AG08395 (cell line): ENCODE data around the gene PTN.
"Not testable (repeated sequence)": the region's sequence is repeated elsewhere in the genome, so short reads cannot be mapped to it uniquely, and the experiment has no call there.

ENCODE experiments used
- DNase-seq: peaks from one replicate; pipeline ENCODE4 v3.0.0; 2012; ENCODE audit warnings: mixed read lengths, low spot score

The PTN gene

GRCh38 chr7:137324796-137325696, 18.5 kb downstream of the PTN start:
- no peak for DNase-seq

DNA sequence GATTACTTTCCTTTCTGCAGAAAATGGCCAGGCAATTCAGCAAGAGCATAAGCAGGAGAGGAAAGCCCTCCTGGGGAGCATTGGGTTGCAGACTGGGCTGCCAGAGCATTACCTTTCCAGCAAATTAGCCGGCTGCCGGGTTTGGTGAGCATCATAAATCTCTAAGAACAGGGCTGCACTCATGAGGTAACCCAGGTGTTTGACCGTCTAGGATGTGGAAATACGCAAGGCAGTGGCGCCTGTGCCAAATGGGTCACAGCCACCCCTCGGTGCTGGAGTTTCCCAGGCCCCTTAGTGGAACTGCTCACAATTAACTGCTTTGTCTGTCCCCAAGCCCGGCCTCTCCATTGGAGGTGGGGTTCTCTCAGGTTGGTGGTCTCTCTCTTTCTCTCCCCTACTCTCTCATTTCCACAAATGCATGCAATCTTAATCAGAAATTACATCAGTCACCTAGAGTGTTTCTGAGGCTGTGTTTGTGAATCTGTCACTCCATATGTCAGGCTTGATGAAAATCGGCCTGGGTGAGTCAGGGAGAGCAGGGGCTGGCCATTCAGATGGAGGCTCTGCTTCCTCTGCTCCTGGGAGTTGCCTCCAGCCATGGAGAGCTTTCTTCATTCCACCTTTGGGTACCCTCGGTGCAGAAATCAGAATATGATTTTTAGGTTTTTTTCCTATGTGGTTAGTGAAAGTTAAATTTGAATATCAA, 26.7 kb downstream of the PTN start:
- DNase-seq: no peak

DNA sequence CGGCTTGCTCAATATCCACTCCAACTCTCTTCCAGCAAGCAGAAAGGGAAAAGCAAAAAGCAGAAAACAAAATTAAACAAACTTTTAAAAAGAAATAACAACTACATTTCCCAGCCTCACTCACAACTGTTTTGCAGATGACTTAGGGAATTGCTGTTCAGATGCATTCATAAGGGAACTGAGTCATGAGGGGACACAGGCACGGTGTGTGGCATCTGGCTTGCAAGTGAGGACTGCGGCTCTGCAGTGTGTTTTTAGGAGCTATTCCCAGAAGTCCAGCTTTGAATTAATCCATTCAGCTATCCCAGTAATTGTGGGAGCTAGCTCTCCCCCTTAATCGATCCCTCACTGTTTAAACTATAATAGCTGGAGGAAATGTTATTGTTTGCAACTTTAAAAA, 30.3 kb downstream of the PTN start:
- peak; percentile 18 for DNase-seq

GRCh38 chr7:137306748-137307147, 36.8 kb downstream of the PTN start:
- DNase-seq: no peak

DNA sequence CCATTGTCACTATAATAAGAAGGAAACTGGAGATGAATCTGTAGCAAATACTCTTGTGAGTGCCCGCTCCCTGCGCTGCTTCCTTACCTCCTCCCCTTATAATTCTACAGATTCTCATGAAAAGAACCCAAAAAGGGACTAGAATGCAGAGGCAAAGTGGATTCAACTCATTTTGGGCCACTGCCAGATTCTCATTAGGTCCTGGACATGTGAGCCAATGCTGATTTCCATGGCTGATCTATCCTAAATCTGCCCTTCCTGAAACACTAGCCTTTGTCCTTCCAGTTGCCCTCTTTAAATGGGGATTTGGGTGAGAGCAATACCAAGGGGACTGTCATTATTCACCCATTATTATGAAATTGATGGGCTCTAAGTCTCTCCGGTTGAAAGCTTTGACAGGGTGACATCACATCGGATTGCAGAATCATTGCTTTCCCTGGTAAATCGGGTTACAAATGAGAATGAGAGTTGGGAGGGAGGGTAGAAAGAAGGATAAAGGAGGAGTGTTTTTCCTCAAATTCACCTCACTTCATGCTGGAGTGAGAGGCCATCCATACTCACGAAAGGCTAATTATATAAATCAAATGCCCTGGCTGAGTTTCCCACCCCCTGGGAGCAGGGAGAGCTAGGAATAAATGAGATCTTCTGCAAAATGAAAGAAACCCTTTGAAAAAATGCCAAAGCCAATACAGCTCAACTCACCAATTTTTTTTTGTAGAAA, 37.5 kb downstream of the PTN start:
- DNase-seq: no peak

- DNase-seq: no peak
Measured at GRCh38 chr7:137304624-137305235, 38.8 kb downstream of the PTN start.

- DNase-seq: no peak
Measured at GRCh38 chr7:137304165-137304564, 39.4 kb downstream of the PTN start.

DNA sequence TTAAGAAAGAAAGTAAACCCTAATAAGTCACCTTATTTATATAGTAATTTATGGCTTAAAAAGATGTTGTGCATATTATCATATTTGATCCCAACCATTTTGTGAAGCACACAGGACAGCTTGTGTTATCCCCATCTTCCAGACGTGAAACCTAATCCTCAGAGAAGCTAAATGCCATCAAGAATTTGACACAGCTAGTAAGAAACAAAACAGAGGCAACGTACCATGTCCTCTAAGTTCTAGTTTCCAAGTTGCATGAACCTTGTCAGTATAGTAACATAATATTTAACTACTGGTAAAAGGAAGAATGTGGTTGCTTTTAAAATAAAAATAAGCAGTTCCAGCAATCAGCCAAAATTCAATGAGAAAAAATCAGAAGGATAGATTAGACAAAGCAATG, 41.5 kb downstream of the PTN start:
- no peak for DNase-seq

GRCh38 chr7:137298464-137298794, 45.1 kb downstream of the PTN start:
- no peak for DNase-seq

DNA sequence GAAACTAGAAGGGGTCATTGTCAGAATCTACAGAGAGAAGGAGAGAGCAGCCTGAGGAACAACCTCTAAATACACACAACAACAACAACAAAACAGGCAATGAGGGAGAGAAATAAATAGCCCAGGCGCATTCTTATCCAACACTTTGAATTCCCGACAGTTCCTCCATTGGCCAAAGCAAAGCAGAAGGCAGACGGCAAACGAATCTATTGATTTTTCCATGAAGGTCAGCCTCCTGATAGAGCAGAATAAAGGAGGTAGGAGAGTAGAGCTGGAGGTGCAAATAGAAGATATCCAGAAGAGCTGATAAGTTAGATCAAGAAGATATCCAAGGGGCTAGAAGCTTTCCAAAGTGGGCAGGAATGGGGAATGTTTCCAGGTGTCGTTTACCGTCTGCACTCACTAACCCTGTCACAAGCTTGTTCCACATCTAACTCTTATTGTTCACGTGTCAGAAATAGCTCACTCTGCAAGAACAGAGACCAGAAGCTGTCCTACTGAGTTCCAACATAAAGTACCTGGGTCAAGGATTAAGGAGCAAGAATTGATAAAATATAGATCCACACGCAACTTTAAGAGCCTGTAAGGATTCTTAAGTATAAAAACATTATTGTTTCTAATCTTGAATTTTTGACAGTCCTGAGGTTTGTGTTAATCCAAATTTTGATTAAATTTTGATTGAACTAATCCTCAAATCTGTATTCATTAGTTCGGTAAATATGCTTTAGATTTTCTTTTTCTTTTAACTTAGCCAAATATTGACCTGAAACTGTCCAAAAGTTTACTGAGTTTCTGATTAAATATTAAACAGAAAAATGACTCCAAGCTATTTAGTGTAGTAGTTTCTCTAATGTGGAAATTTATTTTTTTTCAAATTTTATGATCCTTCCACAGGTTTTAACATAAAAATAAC, 45.7 kb downstream of the PTN start:
- DNase-seq: no peak

- no peak for DNase-seq
Measured at GRCh38 chr7:137296576-137296975, 47.0 kb downstream of the PTN start.

DNA sequence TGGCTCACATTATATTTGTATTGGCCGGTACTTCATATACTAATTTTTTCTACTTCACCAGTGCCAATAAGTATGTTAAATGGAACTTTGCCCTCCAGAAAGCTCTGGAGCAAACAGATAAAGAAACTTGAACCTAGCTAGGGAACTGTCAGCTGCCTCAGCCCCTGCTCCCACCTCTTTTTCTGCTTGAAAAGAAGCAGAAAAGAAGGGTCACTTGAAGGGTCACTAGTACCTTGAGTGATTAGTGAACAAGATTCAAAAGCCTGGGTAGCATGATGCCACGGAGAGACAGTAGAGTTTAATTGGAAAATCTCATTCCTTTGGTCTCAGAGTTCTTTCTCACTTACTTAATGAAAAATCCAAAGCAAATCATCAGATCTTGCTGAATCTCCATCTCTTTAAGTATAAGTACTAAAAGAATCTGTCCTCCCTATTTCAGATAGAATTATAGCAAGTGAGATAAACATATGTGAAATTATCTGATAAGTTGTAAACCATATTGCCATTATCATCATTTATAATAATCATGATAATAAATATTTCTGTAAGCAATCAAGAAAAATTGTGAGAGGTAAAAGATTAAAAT, 47.7 kb downstream of the PTN start:
- DNase-seq: no peak

DNA sequence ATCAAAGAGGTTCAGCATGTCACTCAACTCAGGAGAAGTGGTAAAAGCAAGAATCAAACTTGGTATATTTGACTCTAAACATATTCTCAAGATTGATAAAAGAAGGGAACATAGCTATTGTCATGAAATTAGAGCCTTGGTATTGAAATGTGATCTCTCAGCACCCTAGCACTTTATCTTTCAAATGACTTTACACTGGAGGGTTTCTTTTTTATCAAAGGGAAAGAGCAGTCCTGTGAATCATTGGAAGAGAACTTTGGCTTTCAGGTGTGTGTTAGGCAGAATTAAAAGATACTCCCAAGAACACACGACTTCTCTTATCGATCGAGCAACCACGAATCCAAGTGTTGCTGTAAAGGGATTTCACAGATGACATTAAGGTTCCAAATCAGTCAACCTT, 54.4 kb downstream of the PTN start:
- no peak for DNase-seq

GRCh38 chr7:137287651-137288258, 55.8 kb downstream of the PTN start:
- no peak for DNase-seq

DNA sequence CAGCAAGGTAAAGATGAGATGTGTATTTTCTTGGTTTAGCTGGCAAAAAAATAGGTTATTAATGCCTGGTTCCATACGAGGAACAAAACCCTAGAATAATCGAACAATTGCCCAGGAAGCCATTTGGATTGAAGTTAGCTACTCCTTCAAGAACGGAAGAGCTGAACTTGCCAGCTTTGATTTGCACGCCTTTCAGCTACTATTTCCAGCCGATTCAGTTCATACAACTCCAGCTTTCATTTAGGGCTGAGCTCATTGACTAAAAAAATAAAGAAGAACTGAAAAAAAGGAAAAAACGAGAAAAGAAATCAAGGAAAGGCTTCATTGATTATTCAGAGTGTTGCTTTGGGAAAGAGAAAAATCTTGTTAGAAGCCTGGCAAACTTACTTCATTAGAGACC, 60.4 kb downstream of the PTN start:
- DNase-seq: no peak

DNA sequence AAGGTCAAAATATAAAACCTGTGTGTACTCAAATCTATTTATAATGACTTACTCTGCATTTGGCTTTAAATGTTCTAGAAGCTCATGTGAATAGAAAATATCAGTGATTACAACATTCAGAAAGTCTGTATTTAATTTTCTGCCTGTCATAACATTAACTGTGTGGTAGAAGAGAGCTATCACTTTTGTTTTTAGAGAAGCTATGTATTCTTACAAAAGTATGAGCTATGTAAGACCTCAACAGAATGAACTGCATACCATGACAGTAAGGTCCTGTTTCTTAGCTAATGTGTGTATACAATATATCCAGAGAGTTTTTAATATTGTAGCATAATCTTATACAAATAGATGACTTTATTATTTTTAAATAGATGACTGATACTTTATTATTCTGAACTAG, 61.5 kb downstream of the PTN start:
- DNase-seq: no peak

DNA sequence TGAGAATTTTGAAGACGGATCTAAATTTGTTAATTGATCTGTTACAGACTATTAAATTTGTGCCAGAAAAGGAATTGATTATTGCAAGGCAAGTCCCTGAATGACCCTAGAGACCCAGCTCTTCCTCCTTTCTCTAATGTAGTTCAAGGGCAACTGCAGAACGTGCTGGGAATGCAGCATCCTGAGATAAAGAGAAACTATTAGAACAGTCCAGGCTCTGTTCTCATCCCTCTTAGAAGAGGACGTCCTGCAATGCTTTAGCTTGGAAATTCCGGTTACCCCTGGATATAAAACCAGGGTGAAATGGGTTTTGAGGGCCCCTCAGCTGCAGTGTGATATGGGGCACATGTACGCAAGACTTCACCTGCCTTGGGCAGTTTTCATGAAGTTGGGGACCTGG, 67.3 kb downstream of the PTN start:
- DNase-seq: no peak

- DNase-seq: no peak
Measured at GRCh38 chr7:137272249-137272648, 71.3 kb downstream of the PTN start.

GRCh38 chr7:137269240-137269639, 74.3 kb downstream of the PTN start:
- DNase-seq: no peak

DNA sequence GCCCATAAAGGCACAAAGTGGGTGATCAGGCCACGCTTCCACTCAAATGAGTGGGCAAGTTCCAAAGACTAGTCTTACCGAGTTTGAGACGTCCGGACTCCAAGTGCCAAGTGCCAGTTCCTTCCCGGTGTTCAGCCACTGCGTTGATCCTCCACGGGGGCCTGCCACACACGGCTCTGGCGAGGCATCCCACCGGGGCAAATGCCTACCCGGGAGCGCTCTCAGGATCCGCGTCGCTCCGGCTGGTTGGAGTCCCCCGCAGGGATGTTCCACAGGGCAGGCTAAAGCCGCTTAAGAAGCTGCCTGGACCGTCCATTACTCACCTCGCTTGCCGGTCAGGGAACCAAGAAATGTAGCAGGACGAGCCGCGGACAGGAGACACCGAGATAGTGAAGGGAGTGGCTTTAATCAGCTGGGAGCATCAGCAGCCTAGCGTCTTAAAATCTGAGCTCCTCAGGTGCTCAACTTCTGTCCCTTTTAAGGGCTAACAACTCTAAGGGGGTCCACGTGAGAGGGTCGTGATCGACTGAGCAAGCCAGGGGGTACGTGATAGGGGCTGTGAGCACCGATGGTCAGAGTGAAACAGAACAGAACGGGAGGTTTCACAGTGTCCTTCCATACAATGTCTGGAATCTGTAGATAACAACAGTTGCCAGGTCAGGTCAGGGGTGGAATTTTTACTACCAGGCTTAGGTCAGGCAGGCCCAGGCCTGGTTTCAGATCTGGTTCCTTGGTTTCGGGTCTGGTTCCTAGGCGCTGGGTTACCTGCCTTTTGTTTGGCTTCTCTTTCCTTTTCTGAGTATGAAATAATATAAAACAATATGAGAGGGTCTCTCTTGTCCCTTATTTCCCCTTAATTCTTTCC, 75.3 kb downstream of the PTN start:
- not testable (repeated sequence) for DNase-seq
